ENCODE measurements around the gene ACSF3.

DNA sequence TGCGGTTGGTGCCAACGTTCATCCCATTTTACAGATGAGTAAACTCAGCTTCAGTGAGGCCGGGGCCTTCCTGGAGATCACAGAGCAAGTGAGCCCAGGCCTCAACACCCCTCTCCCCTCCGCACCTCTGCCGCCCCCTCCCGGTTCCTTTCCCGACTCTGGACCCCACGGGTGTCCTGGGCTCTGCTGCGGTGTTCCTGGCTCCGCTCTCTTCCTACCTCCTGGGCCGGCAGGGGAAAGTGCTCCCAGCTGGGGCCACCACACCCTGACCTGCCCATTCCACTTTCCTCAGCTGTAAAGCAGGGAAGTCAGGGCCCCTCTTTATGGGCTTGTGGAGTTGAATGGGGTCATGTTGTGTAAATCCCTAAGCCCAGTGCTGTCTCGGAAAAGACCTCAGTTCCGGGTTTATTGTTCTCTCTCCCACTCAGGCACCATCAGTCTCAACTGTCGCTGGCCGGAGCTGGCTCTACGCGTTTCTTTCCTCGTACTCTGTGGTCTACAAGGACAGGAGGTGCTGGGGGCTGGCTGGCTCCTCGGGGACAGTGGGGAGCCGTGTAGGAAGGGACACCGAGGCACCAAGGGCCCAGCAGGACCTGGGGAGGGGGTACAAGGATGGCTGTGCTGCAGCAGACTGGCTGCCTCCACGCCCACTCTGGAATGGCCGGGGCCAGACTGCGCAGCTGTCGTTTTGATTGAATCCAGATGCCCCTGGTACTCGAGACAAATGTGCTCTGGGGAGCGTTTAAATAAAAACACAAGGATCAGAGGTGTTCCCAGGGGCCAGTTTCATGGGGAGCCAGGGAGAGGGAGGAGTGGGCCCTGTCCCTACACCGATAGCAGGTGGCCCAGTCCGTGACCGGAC lies 21.7 kb upstream of the ACSF3 start:
- TF ChIP-seq, protein P1, sequence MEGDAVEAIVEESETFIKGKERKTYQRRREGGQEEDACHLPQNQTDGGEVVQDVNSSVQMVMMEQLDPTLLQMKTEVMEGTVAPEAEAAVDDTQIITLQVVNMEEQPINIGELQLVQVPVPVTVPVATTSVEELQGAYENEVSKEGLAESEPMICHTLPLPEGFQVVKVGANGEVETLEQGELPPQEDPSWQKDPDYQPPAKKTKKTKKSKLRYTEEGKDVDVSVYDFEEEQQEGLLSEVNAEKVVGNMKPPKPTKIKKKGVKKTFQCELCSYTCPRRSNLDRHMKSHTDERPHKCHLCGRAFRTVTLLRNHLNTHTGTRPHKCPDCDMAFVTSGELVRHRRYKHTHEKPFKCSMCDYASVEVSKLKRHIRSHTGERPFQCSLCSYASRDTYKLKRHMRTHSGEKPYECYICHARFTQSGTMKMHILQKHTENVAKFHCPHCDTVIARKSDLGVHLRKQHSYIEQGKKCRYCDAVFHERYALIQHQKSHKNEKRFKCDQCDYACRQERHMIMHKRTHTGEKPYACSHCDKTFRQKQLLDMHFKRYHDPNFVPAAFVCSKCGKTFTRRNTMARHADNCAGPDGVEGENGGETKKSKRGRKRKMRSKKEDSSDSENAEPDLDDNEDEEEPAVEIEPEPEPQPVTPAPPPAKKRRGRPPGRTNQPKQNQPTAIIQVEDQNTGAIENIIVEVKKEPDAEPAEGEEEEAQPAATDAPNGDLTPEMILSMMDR (IDR thresholded peaks at IDR 0.05; ENCODE audit: low read length): no peak
- no peak for TF ChIP-seq EZH2 (IDR thresholded peaks at IDR 0.05; ENCODE audit: borderline replicate concordance, low read length)

Data from OCI-LY1 (cell line).